ENCODE results near the gene PODNL1.

DNA sequence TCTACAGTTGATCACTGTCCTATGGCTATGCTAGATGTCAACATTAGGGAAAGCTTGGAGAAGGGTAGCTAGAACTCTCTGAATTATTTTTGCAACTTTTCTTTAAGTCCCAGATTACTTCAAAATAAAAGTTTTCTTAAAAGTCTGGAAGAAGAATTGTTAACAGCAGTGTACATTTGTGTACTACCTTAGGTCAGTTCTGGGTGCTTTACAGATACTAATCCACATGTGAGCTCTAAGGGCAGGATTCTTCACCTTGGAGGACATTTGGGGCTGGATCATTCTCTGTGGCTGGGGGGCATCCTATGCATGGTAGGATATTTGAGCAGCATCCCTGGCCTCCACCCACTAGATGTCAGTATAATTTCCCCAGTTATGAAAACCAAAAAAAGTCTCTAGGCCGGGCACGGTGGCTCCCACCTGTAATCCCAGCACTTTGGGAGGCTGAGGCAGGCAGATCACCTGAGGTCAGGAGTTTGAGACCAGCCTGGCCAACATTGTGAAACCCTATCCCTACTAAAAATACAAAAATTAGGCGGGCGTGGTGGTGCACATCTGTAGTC, 35.1 kb downstream of the PODNL1 start:
- TF ChIP-seq, protein P1, sequence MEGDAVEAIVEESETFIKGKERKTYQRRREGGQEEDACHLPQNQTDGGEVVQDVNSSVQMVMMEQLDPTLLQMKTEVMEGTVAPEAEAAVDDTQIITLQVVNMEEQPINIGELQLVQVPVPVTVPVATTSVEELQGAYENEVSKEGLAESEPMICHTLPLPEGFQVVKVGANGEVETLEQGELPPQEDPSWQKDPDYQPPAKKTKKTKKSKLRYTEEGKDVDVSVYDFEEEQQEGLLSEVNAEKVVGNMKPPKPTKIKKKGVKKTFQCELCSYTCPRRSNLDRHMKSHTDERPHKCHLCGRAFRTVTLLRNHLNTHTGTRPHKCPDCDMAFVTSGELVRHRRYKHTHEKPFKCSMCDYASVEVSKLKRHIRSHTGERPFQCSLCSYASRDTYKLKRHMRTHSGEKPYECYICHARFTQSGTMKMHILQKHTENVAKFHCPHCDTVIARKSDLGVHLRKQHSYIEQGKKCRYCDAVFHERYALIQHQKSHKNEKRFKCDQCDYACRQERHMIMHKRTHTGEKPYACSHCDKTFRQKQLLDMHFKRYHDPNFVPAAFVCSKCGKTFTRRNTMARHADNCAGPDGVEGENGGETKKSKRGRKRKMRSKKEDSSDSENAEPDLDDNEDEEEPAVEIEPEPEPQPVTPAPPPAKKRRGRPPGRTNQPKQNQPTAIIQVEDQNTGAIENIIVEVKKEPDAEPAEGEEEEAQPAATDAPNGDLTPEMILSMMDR (optimal IDR thresholded peaks at IDR 0.05 in 1 of 3, IDR thresholded peaks at IDR 0.05 in 1 of 3, conservative IDR thresholded peaks at IDR 0.05 in 1 of 3; ENCODE audit: extremely low read depth in 1 of 3, insufficient read depth in 2 of 3, low read length in 3 of 3), result peak; percentile 12 to 45 (median 24)
- no peak for TF ChIP-seq EZH2 (IDR thresholded peaks at IDR 0.05; ENCODE audit: low read length)

All from keratinocyte (primary cell).